NCI-H2029 treated with DMSO at 0.1 percent for 48 hours (cell line): Measurements from ENCODE around the gene GET4.
"Not testable (repeated sequence)": the region's sequence is repeated elsewhere in the genome, so short reads cannot be mapped to it uniquely, and the experiment has no call there.

Source experiments
- DNase-seq: peaks from one replicate; lab custom pipeline; 2025; lab: John Stamatoyannopoulos, UW

GET4 gene

DNA sequence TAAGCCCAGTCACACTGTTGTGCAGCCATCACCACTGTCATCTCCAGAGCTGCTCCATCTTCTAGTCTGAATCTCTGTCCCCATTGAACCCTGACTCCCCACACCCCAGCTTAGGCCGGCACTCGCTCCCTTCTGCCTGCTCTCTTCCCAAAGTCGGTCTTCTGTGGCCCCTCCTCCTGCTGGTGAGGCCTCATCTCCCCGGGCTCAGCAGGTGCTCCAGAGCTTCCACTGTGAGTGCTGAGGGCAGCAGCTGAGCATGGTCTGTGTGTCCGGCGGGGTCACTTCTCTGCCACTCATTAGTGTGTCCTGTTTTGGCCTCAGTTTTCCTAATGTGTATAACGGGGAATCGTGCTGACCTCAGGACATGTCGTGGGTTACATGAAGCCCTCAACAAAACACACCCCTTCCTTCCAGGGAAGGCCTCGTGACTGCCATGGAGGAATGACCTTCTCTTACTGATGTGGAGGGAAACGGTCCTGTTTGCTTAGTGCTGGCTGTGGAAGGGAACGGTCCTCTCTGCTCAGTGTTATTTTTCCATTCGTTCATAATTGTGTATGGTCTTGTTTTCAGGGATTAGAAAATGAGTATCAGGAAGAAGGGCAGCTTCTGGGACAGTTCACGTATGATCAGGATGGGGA is 4.3 kb upstream of the GET4 start:
- DNase-seq = no peak

- not testable (repeated sequence) for DNase-seq
Measured at GRCh38 chr7:872685-873084, 3.7 kb upstream of the GET4 start.

GRCh38 chr7:873367-874002 is 2.9 kb upstream of the GET4 start:
- peak; percentile 72 for DNase-seq

- DNase-seq = no peak
Measured at GRCh38 chr7:874031-874749, 2.2 kb upstream of the GET4 start.

DNA sequence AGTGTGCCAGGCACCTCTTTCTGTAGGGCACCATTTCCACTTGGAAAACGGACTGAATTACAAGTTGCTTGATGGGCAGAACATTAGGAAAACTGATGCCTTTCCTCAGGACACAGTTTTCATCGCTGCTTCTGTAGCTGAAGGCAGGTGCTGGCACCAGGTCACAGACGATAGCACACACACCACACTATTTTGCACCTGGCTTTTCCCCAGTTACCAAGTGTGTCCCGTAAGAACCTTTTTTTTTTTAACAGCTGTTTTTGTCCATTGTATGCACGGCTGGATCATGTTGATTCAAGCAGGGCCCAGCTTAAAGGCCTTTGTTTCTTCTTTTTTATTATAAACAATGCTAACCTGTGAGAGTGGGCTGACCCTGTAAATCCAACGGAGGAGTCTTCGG is 1.3 kb upstream of the GET4 start:
- peak; percentile 58 for DNase-seq

GRCh38 chr7:875476-876076 is 778 bp upstream of the GET4 start:
- DNase-seq = peak; percentile 46

- DNase-seq = no peak
Measured at GRCh38 chr7:876972-877311, 588 bp downstream of the GET4 start.

DNA sequence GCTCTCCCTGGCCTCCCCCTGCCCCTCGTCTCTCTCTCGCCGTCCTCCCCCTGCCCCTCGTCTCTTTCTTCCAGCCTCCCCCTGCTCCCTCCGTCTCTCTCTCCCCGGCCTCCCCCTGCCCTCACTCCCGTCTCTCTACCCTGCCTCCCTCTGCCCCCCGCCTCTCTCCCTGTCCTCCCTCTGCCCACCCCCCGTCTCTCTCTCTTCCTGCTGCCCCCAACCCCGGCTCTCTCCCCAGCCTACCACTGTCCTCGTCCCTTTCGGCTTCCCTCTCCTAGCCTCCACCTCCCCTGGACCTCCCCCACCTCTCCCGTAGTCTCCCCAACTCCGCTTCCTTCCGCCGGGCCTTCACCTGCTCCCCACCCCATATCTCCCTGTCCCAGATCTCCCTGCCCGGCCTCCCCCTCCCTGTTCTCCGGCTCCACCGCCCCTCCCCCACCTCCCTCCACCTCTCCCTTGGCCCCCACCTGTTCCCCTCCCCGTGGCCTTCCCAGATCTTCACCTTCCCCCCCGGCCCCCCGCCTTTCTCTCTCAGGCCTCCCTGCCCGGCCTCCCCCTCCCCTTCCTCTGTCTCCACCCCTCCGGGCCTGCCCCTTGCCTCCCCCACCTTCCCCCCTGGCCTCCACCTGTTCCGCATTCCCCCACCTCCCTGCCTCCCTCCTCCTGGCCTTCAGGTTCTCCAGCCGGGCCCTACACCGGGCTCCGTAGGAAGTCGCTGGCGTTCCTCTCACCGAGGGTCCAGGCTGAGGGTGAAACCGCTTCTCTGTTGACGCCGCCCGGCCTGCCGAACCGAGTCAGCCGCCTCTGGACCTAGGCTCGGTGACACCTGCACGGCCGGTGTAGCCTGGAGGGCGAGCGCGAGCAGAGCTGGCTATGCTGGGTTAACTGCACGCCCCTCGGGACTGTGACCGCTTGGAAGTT is 1.2 kb downstream of the GET4 start:
- DNase-seq = no peak

DNA sequence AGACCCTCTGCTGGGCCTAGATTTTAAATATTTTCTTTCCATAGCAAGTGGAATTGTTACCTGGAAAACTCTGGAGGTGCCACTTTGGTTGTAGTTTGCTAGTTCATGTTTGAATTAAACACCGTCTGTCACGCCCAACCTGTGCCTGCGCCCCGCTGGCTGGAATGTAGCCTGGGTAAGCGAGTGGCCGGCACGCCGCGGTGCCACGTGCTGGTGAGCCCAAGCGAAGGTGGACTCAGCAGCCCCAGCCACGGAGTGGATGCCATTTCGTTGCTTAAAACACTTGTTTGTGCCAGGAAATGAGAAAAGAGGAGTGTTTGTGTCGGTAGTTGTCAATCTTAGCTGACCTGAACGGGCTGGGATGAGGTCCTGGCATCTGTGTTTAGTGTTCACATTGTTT is 2.7 kb downstream of the GET4 start:
- no peak for DNase-seq

DNA sequence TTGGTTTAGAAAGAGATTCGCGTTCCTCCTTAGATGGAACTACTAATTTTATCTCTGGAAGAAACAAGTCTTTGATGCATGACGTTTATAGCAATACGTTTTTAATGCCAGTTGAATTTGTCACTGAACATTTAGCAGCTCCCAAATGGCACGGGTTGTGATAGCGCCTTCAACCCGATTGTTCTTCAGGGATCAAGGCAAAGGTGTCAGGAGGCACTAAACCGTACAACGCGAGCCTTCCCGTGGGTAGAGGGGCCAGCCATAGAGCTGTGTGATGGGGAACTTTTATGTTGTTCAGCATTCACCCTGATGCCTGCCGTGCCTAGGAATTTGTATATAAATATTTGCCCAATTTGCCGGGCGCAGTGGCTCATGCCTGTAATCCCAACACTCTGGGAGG is 3.4 kb downstream of the GET4 start:
- DNase-seq = no peak

GRCh38 chr7:880450-880849 is 4.1 kb downstream of the GET4 start:
- no peak for DNase-seq

- DNase-seq = no peak
Measured at GRCh38 chr7:881441-882234, 5.3 kb downstream of the GET4 start.

DNA sequence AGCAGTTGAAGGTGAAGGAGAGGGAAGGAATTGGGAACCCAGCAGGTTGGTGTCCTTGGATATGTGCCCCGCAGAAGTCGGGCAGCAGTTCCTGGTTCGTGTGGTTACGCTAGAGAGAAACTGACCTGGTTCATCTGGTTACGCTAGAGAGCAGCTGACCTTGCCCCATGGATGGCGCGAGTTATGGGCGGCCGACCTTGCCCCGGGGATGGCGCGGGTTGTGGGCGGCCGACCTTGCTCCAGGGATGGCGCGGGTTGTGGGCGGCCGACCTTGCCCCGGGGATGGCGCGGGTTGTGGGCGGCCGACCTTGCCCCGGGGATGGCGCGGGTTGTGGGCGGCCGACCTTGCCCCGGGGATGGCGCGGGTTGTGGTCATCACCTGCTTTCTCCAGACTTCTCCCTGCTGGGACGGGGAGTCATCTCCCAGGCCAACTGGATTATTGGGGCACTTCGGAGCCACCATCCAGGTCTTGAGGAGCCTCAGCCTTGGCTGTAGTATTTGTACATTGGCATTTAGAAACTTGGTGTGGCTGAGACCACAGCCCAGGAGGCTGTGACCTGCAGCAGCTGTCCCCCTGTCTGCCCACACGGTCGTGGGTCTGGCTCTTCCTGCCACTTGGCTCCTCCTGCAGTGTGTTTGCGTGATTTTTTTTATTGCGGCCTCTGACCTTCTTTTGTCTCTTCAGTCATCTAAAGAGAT is 6.1 kb downstream of the GET4 start:
- DNase-seq = no peak

DNA sequence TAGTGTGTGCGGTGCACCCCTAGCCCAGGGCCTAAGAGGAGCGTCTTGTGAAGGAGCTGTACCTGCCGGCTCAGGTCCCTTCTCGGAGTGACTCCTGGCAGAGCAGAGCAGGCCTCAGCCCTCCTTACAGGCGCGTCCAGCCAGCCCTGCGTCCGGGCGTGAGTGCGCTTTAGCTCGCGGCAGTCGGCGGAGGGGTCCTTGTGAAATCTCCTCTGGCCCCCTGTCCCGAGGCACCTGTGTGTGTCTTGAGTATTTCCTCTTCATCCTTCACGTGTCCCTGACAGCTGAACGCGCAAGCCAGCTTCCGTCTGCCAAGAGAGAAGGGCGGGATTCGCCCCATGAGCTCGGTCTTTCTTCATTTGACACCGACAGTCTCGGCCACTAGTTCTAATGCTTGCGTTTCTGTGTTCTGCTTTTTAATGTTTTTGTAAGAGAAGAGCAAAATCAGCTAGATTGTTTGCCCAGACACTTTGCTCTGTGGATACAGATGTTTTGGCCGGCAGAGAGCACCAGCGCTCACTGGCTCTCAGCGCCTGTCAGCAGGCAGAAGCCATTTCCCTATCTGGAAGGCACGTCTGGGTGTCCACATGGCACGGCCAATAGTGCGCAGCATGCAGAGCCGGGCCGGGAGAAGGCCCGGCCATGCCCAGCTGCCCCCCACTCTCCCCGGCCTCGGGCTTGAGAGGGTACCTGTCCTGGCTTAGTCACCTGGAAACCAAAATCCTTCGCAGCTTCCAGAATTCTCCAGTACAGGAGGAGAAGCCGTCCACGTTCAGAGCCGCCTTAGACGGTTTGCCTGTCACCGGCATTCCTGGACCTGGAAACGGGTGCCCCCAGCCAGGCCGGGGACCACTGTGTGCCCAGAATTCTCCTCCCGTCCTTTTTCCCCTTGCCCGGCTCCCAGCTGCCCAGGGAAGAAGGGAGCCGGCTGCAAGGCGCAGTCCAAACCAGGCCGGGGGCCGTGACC is 7.0 kb downstream of the GET4 start:
- no peak for DNase-seq

- DNase-seq = no peak
Measured at GRCh38 chr7:884191-885003, 8.0 kb downstream of the GET4 start.

- no peak for DNase-seq
Measured at GRCh38 chr7:885261-885892, 9.0 kb downstream of the GET4 start.

- DNase-seq = no peak
Measured at GRCh38 chr7:885893-886625, 9.7 kb downstream of the GET4 start.
